ENCODE results near the gene SYNDIG1. TPM values are rescaled to one million over a fixed set of nuclear protein-coding genes. Genes with fewer than 3 reads are reported as not detected.

Gene SYNDIG1
- polyA plus RNA-seq, 2 donors, result 0.01 TPM; not detected in 1

GRCh38 chr20:24583169-24583792 is 113.9 kb downstream of the SYNDIG1 start:
- 88 to 91% methylated on average over 13 of the region's 13 CpGs for WGBS, 2 donors
- Histone ChIP-seq H3K27me3 (ENCODE audit: control insufficient read depth in 1 of 2, insufficient read depth in 2 of 2, low read length in 2 of 2) (no peaks in the 10 kb centered on the region), H3K4me3 (ENCODE audit: low read depth in 1 of 2, low read length in 2 of 2) (no peak overlapping the region), H3K4me1 (ENCODE audit: control insufficient read depth in 2 of 2, insufficient read depth in 2 of 2, low read length in 1 of 2) (no peaks in the 10 kb centered on the region), H3K27ac (ENCODE audit: low read depth in 2 of 2, low read length in 1 of 2) (no peak overlapping the region), H3K9me3 (ENCODE audit: control insufficient read depth in 2 of 2, insufficient read depth in 1 of 2, low read depth in 1 of 2, low read length in 1 of 2) (no peaks in the 10 kb centered on the region), H3K36me3 (ENCODE audit: control insufficient read depth in 2 of 2, insufficient read depth in 2 of 2, low read length in 1 of 2) (no peaks in the 10 kb centered on the region)

GRCh38 chr20:24584078-24584477 is 114.6 kb downstream of the SYNDIG1 start:
- no peak overlapping the region for H3K27ac ChIP-seq (ENCODE audit: low read depth in 2 of 2, low read length in 1 of 2)
- no peaks in the 10 kb centered on the region for H3K27me3 ChIP-seq (ENCODE audit: control insufficient read depth in 1 of 2, insufficient read depth in 2 of 2, low read length in 2 of 2)
- no peaks in the 10 kb centered on the region for H3K4me1 ChIP-seq (ENCODE audit: control insufficient read depth in 2 of 2, insufficient read depth in 2 of 2, low read length in 1 of 2)
- WGBS, 2 donors, result 82 to 85% methylated on average over 9 of the region's 9 CpGs
- no peaks in the 10 kb centered on the region for H3K36me3 ChIP-seq (ENCODE audit: control insufficient read depth in 2 of 2, insufficient read depth in 2 of 2, low read length in 1 of 2)
- H3K9me3 ChIP-seq (ENCODE audit: control insufficient read depth in 2 of 2, insufficient read depth in 1 of 2, low read depth in 1 of 2, low read length in 1 of 2), result no peaks in the 10 kb centered on the region
- no peak overlapping the region for H3K4me3 ChIP-seq (ENCODE audit: low read depth in 1 of 2, low read length in 2 of 2)

GRCh38 chr20:24584538-24585356 is 115.3 kb downstream of the SYNDIG1 start:
- Histone ChIP-seq H3K4me1 (ENCODE audit: control insufficient read depth in 2 of 2, insufficient read depth in 2 of 2, low read length in 1 of 2) (no peaks in the 10 kb centered on the region), H3K27ac (ENCODE audit: low read depth in 2 of 2, low read length in 1 of 2) (no peak overlapping the region), H3K4me3 (ENCODE audit: low read depth in 1 of 2, low read length in 2 of 2) (no peak overlapping the region), H3K27me3 (ENCODE audit: control insufficient read depth in 1 of 2, insufficient read depth in 2 of 2, low read length in 2 of 2) (no peaks in the 10 kb centered on the region), H3K36me3 (ENCODE audit: control insufficient read depth in 2 of 2, insufficient read depth in 2 of 2, low read length in 1 of 2) (no peaks in the 10 kb centered on the region), H3K9me3 (ENCODE audit: control insufficient read depth in 2 of 2, insufficient read depth in 1 of 2, low read depth in 1 of 2, low read length in 1 of 2) (no peaks in the 10 kb centered on the region)
- 80% methylated on average over 26 of the region's 26 CpGs for WGBS, 2 donors

- H3K27me3 ChIP-seq (ENCODE audit: control insufficient read depth in 1 of 2, insufficient read depth in 2 of 2, low read length in 2 of 2), result no peaks in the 10 kb centered on the region
- no peaks in the 10 kb centered on the region for H3K36me3 ChIP-seq (ENCODE audit: control insufficient read depth in 2 of 2, insufficient read depth in 2 of 2, low read length in 1 of 2)
- H3K4me1 ChIP-seq (ENCODE audit: control insufficient read depth in 2 of 2, insufficient read depth in 2 of 2, low read length in 1 of 2), result no peaks in the 10 kb centered on the region
- H3K4me3 ChIP-seq (ENCODE audit: low read depth in 1 of 2, low read length in 2 of 2), result no peak overlapping the region
- 81% methylated on average over 10 of the region's 10 CpGs for WGBS, 2 donors
- H3K27ac ChIP-seq (ENCODE audit: low read depth in 2 of 2, low read length in 1 of 2), result no peak overlapping the region
- H3K9me3 ChIP-seq (ENCODE audit: control insufficient read depth in 2 of 2, insufficient read depth in 1 of 2, low read depth in 1 of 2, low read length in 1 of 2), result no peaks in the 10 kb centered on the region
Measured at GRCh38 chr20:24585796-24586522, 116.5 kb downstream of the SYNDIG1 start.

GRCh38 chr20:24586523-24586840 is 117.1 kb downstream of the SYNDIG1 start:
- WGBS, 2 donors, result 75 to 83% methylated on average over 6 of the region's 6 CpGs
- no peak overlapping the region for H3K4me3 ChIP-seq (ENCODE audit: low read depth in 1 of 2, low read length in 2 of 2)
- H3K9me3 ChIP-seq (ENCODE audit: control insufficient read depth in 2 of 2, insufficient read depth in 1 of 2, low read depth in 1 of 2, low read length in 1 of 2), result no peaks in the 10 kb centered on the region
- no peak overlapping the region for H3K27ac ChIP-seq (ENCODE audit: low read depth in 2 of 2, low read length in 1 of 2)
- H3K36me3 ChIP-seq (ENCODE audit: control insufficient read depth in 2 of 2, insufficient read depth in 2 of 2, low read length in 1 of 2), result no peaks in the 10 kb centered on the region
- no peaks in the 10 kb centered on the region for H3K27me3 ChIP-seq (ENCODE audit: control insufficient read depth in 1 of 2, insufficient read depth in 2 of 2, low read length in 2 of 2)
- no peaks in the 10 kb centered on the region for H3K4me1 ChIP-seq (ENCODE audit: control insufficient read depth in 2 of 2, insufficient read depth in 2 of 2, low read length in 1 of 2)

- 76 to 77% methylated on average over 12 of the region's 12 CpGs for WGBS, 2 donors
- no peaks in the 10 kb centered on the region for H3K9me3 ChIP-seq (ENCODE audit: control insufficient read depth in 2 of 2, insufficient read depth in 1 of 2, low read depth in 1 of 2, low read length in 1 of 2)
- H3K36me3 ChIP-seq (ENCODE audit: control insufficient read depth in 2 of 2, insufficient read depth in 2 of 2, low read length in 1 of 2), result no peaks in the 10 kb centered on the region
- H3K4me1 ChIP-seq (ENCODE audit: control insufficient read depth in 2 of 2, insufficient read depth in 2 of 2, low read length in 1 of 2), result no peaks in the 10 kb centered on the region
- H3K4me3 ChIP-seq (ENCODE audit: low read depth in 1 of 2, low read length in 2 of 2), result no peak overlapping the region
- H3K27me3 ChIP-seq (ENCODE audit: control insufficient read depth in 1 of 2, insufficient read depth in 2 of 2, low read length in 2 of 2), result no peaks in the 10 kb centered on the region
- no peak overlapping the region for H3K27ac ChIP-seq (ENCODE audit: low read depth in 2 of 2, low read length in 1 of 2)
Measured at GRCh38 chr20:24587384-24588046, 118.1 kb downstream of the SYNDIG1 start.

GRCh38 chr20:24588047-24588635 is 118.7 kb downstream of the SYNDIG1 start:
- H3K4me1 ChIP-seq (ENCODE audit: control insufficient read depth in 2 of 2, insufficient read depth in 2 of 2, low read length in 1 of 2), result no peaks in the 10 kb centered on the region
- 76 to 79% methylated on average over 6 of the region's 6 CpGs for WGBS, 2 donors
- no peaks in the 10 kb centered on the region for H3K27me3 ChIP-seq (ENCODE audit: control insufficient read depth in 1 of 2, insufficient read depth in 2 of 2, low read length in 2 of 2)
- no peaks in the 10 kb centered on the region for H3K36me3 ChIP-seq (ENCODE audit: control insufficient read depth in 2 of 2, insufficient read depth in 2 of 2, low read length in 1 of 2)
- no peaks in the 10 kb centered on the region for H3K9me3 ChIP-seq (ENCODE audit: control insufficient read depth in 2 of 2, insufficient read depth in 1 of 2, low read depth in 1 of 2, low read length in 1 of 2)
- H3K27ac ChIP-seq (ENCODE audit: low read depth in 2 of 2, low read length in 1 of 2), result no peak overlapping the region
- no peak overlapping the region for H3K4me3 ChIP-seq (ENCODE audit: low read depth in 1 of 2, low read length in 2 of 2)

GRCh38 chr20:24588725-24589340 is 119.4 kb downstream of the SYNDIG1 start:
- 85 to 87% methylated on average over 4 of the region's 4 CpGs for WGBS, 2 donors
- no peaks in the 10 kb centered on the region for H3K27me3 ChIP-seq (ENCODE audit: control insufficient read depth in 1 of 2, insufficient read depth in 2 of 2, low read length in 2 of 2)
- H3K4me3 ChIP-seq (ENCODE audit: low read depth in 1 of 2, low read length in 2 of 2), result no peak overlapping the region
- H3K27ac ChIP-seq (ENCODE audit: low read depth in 2 of 2, low read length in 1 of 2), result no peak overlapping the region
- no peaks in the 10 kb centered on the region for H3K4me1 ChIP-seq (ENCODE audit: control insufficient read depth in 2 of 2, insufficient read depth in 2 of 2, low read length in 1 of 2)
- H3K9me3 ChIP-seq (ENCODE audit: control insufficient read depth in 2 of 2, insufficient read depth in 1 of 2, low read depth in 1 of 2, low read length in 1 of 2), result no peaks in the 10 kb centered on the region
- H3K36me3 ChIP-seq (ENCODE audit: control insufficient read depth in 2 of 2, insufficient read depth in 2 of 2, low read length in 1 of 2), result no peaks in the 10 kb centered on the region

- Histone ChIP-seq H3K27ac (ENCODE audit: low read depth in 2 of 2, low read length in 1 of 2) (no peak overlapping the region), H3K27me3 (ENCODE audit: control insufficient read depth in 1 of 2, insufficient read depth in 2 of 2, low read length in 2 of 2) (no peaks in the 10 kb centered on the region), H3K9me3 (ENCODE audit: control insufficient read depth in 2 of 2, insufficient read depth in 1 of 2, low read depth in 1 of 2, low read length in 1 of 2) (no peaks in the 10 kb centered on the region)
Measured at GRCh38 chr20:24589381-24589780, 120.0 kb downstream of the SYNDIG1 start.

More at GRCh38 chr20:24589381-24589780, 120.0 kb downstream of the SYNDIG1 start:
- WGBS, 2 donors, result 88% methylated on average over 4 of the region's 4 CpGs
- Histone ChIP-seq H3K4me1 (ENCODE audit: control insufficient read depth in 2 of 2, insufficient read depth in 2 of 2, low read length in 1 of 2) (no peaks in the 10 kb centered on the region), H3K4me3 (ENCODE audit: low read depth in 1 of 2, low read length in 2 of 2) (no peak overlapping the region), H3K36me3 (ENCODE audit: control insufficient read depth in 2 of 2, insufficient read depth in 2 of 2, low read length in 1 of 2) (no peaks in the 10 kb centered on the region)

All from esophagus (tissue), 2 donors.